A549 (cell line): ENCODE results near the gene CARF. TPM values are rescaled to one million over a fixed set of nuclear protein-coding genes. Genes with fewer than 3 reads are reported as not detected.

Experiments
- ATAC-seq, 2 experiments: fragments of 200-7000 bp in 1 of 2; fragments of >200 bp in 1 of 2; cut with Nextera tagmentation in 1 of 2; cut with Tn5 transposase in 1 of 2; 3 replicates each; pipeline versions ENCODE4 v1.8.0 to v1.9.1; 2018 to 2020; ENCODE audit warnings: mild to moderate bottlenecking in 1 of 2, moderate library complexity in 1 of 2
- CTCF ChIA-PET: fragments of 300-600 bp; sonication (Branson Sonifier 250); formaldehyde crosslinking; extraction: SDS; loops from one replicate; lab custom pipeline; 2021; ENCODE audit warnings: antibody characterized with exemption, inconsistent platforms; lab: Yijun Ruan, JAX
- POLR2A ChIA-PET: fragments of 350-600 bp; formaldehyde crosslinking; extraction: SDS; loops from one replicate; lab custom pipeline; 2021; ENCODE audit warnings: antibody characterized with exemption, inconsistent platforms; lab: Yijun Ruan, JAX
- DNase-seq, 2 experiments: peaks; one replicate each; pipeline versions ENCODE4 v3.0.0 to v3.0.0-alpha.2; 2011 to 2016; ENCODE audit warnings: low read depth in 1 of 2, low spot score in 1 of 2
- FAIRE-seq: peaks from 2 replicates; lab custom pipeline; 2011; peaks lifted over from hg19 to GRCh38; lab: Jason Lieb, UNC
- H3K27ac ChIP-seq, 2 experiments: fragments of >200 bp; sonication (Bioruptor Twin); formaldehyde crosslinking; 3 replicates each; pipeline ENCODE4 v1.5.1; 2016 to 2017
- H3K4me1 ChIP-seq: fragments of >200 bp; sonication (Bioruptor Twin); formaldehyde crosslinking; 3 replicates; pipeline ENCODE4 v1.6.1; 2016
- H3K4me2 ChIP-seq: fragments of >200 bp; sonication (Bioruptor Twin); formaldehyde crosslinking; 3 replicates; pipeline ENCODE4 v1.6.1; 2016
- H3K4me3 ChIP-seq: fragments of >200 bp; sonication (Bioruptor Twin); formaldehyde crosslinking; 3 replicates; pipeline ENCODE4 v1.5.1; 2016
- H3K9me3 ChIP-seq: fragments of >200 bp; sonication (Bioruptor Twin); formaldehyde crosslinking; 3 replicates; pipeline ENCODE4 v1.6.1; 2016
- CEBPB ChIP-seq, 2 experiments: fragments of >200 bp in 1 of 2; sonication (Bioruptor Twin) in 1 of 2; formaldehyde crosslinking in 1 of 2; IDR thresholded peaks; 2 replicates each; pipeline ENCODE4 v1.6.1; 2012 to 2016
- CHD2 ChIP-seq: fragments of 150-350 bp; IDR thresholded peaks from 2 replicates; pipeline ENCODE4 v1.6.1; 2014; ENCODE audit warnings: low read length; ENCODE audit not compliant: partially characterized antibody
- CHD4 ChIP-seq: fragments of 200-600 bp; sonication (generic); IDR thresholded peaks from 2 replicates; pipeline ENCODE4 v1.6.1; 2016; ENCODE audit warnings: antibody characterized with exemption, mild to moderate bottlenecking, borderline replicate concordance
- E2F6 ChIP-seq: IDR thresholded peaks from 2 replicates; pipeline ENCODE4 v1.6.1; 2012; ENCODE audit warnings: low read depth, borderline replicate concordance
- EHF ChIP-seq: fragments of 250-450 bp; sonication (Bioruptor Pico); IDR thresholded peaks from 2 replicates; pipeline ENCODE4 v1.5.0; 2020; ENCODE audit warnings: mild to moderate bottlenecking
- ESRRA ChIP-seq: fragments of 150-350 bp; IDR thresholded peaks from 2 replicates; pipeline ENCODE4 v1.6.1; 2014; ENCODE audit warnings: mild to moderate bottlenecking, low read length, borderline replicate concordance
- FOSB ChIP-seq: fragments of 250-450 bp; sonication (Bioruptor Pico); IDR thresholded peaks from 2 replicates; pipeline ENCODE4 v1.5.0; 2020; ENCODE audit warnings: mild to moderate bottlenecking, moderate library complexity
- FOSL2 ChIP-seq, 2 experiments: fragments of 450-650 bp in 1 of 2; fragments of >200 bp in 1 of 2; sonication (Bioruptor Twin) in 1 of 2; formaldehyde crosslinking; IDR thresholded peaks; 2 replicates each; pipeline versions ENCODE4 v1.5.0 to v1.6.1; 2016 to 2020; ENCODE audit warnings: mild to moderate bottlenecking in 1 of 2, moderate library complexity in 1 of 2
- JUN ChIP-seq, 2 experiments: fragments of >200 bp; sonication (Bioruptor Twin); formaldehyde crosslinking; IDR thresholded peaks; 2 replicates in 1 of 2; 3 replicates in 1 of 2; pipeline ENCODE4 v1.6.1; 2016 to 2017
- KDM1A ChIP-seq: fragments of 200-600 bp; sonication (generic); IDR thresholded peaks from 2 replicates; pipeline ENCODE4 v1.6.1; 2016; ENCODE audit warnings: low read depth, mild to moderate bottlenecking
- NFE2L2 ChIP-seq: fragments of 150-350 bp; conservative IDR thresholded peaks from 2 replicates; pipeline ENCODE4 v1.6.1; 2014; ENCODE audit warnings: low read length
- PBX3 ChIP-seq: IDR thresholded peaks from 2 replicates; pipeline ENCODE4 v1.6.1; 2012
- RARB ChIP-seq: fragments of 250-450 bp; sonication (Bioruptor Pico); IDR thresholded peaks from 2 replicates; pipeline ENCODE4 v1.8.0; 2021; ENCODE audit warnings: mild to moderate bottlenecking, moderate library complexity
- REST ChIP-seq: fragments of 200-600 bp; sonication (generic); IDR thresholded peaks from 2 replicates; pipeline ENCODE4 v1.6.1; 2016; ENCODE audit warnings: antibody characterized with exemption, mild to moderate bottlenecking, moderate library complexity
- RFX5 ChIP-seq: fragments of 450-650 bp; IDR thresholded peaks from 2 replicates; pipeline ENCODE4 v1.7.1; 2014; ENCODE audit warnings: antibody characterized with exemption, mild to moderate bottlenecking, moderate library complexity
- SREBF2 ChIP-seq: fragments of 450-650 bp; IDR thresholded peaks from 2 replicates; pipeline ENCODE4 v1.6.1; 2014; ENCODE audit warnings: mild to moderate bottlenecking, moderate library complexity
- TFCP2L1 ChIP-seq: fragments of 250-450 bp; sonication (Bioruptor Pico); IDR thresholded peaks from 2 replicates; pipeline ENCODE4 v1.5.0; 2021; ENCODE audit warnings: mild to moderate bottlenecking
- USF2 ChIP-seq: fragments of 450-650 bp; IDR thresholded peaks from 2 replicates; pipeline ENCODE4 v1.6.1; 2014; ENCODE audit warnings: antibody characterized with exemption
- ZC3H11A ChIP-seq: fragments of 450-650 bp; IDR thresholded peaks from 2 replicates; pipeline ENCODE4 v1.6.1; 2014; ENCODE audit warnings: antibody characterized with exemption, mild to moderate bottlenecking
- WGBS: methylation state at CpG from one replicate; pipeline ENCODE4 v1.1.6; 2017; ENCODE audit errors: missing lambda C conversion rate; 5-methylcytosine and 5-hydroxymethylcytosine counted together
- polyA plus RNA-seq, 4 experiments: library from polyadenylated mRNA; depleted of rRNA in 3 of 4; stranded (reverse); fragments of >200 nt; fragmentation: RNase III in 1 of 4; extraction: RNeasy Plus Mini Kit Qiagen cat#74134 plus additional on column Dnase treatment in 1 of 4; gene quantifications; 2 replicates in 3 of 4; 3 replicates in 1 of 4; pipeline ENCODE4 v1.2.3, GENCODE V29; 2011 to 2017

CARF gene
- polyA plus RNA-seq, 2 of the 4 experiments (the other 2 are of a cell fraction), result 2.1 to 6.0 TPM

- Histone ChIP-seq H3K27ac (no peak overlapping the region), H3K9me3 (no peaks in the 10 kb centered on the region), H3K4me2 (no peak overlapping the region), H3K4me3 (no peak overlapping the region), H3K4me1 (peaks cover 12% of the 10 kb centered on the region)
- DNase-seq (no peak), ATAC-seq (peak in 1 of 2 experiments; percentile 39; a peak in 1 of 6 replicates), FAIRE-seq (no peak)
- ChIA-PET POLR2A (no interaction called here), CTCF (no interaction called here)
- no peak for TF ChIP-seq REST
- no peak for TF ChIP-seq RFX5
- no peak for TF ChIP-seq ESRRA
- no peak for TF ChIP-seq USF2
- no peak for TF ChIP-seq TFCP2L1
- no peak for TF ChIP-seq CHD2
- TF ChIP-seq SREBF2, result no peak
These were observed 113.5 kb downstream of the CARF start for GRCh38 chr2:203025592-203025991.

GRCh38 chr2:203030545-203030944, 118.5 kb downstream of the CARF start:
- CTCF ChIA-PET, result interaction anchor here (0.5 kb wide), 1 partner anchor 21 kb away, joined by 3 read pairs; no protein-coding TSS in a partner anchor
- H3K4me3 ChIP-seq, result no peak overlapping the region
- WGBS, result 94% methylated on average over 2 of the region's 2 CpGs
- no peak overlapping the region for H3K4me2 ChIP-seq
- no peak for FAIRE-seq
- no peak for ATAC-seq
- POLR2A ChIA-PET, result no interaction called here
- no peak overlapping the region for H3K27ac ChIP-seq
- no peaks in the 10 kb centered on the region for H3K9me3 ChIP-seq
- H3K4me1 ChIP-seq, result no peaks in the 10 kb centered on the region; the same call in 1 of the 3 replicates
- TF ChIP-seq NFE2L2, result no peak
- TF ChIP-seq FOSB (CRISPR knock-in tag), result no peak
- TF ChIP-seq E2F6, result no peak
- no peak for TF ChIP-seq KDM1A
- no peak for TF ChIP-seq USF2
- TF ChIP-seq FOSL2 (IDR thresholded peaks at IDR 0.05), result no peak
- no peak for TF ChIP-seq FOSL2 (CRISPR knock-in tag; IDR thresholded peaks at IDR 0.05)
- TF ChIP-seq ZC3H11A, result no peak
- TF ChIP-seq EHF (CRISPR knock-in tag), result no peak
- TF ChIP-seq PBX3, result no peak
- TF ChIP-seq, all 56 proteins: peak for 0
- DNase-seq, result no peak

GRCh38 chr2:203030991-203031390, 118.9 kb downstream of the CARF start:
- Histone ChIP-seq H3K4me3 (no peak overlapping the region), H3K4me1 (peaks cover 4% of the 10 kb centered on the region; the same call in 2 of the 3 replicates), H3K9me3 (no peaks in the 10 kb centered on the region), H3K27ac (no peak overlapping the region), H3K4me2 (no peak overlapping the region)
- ATAC-seq (no peak), FAIRE-seq (no peak), DNase-seq (no peak)
- TF ChIP-seq JUN (IDR thresholded peaks at IDR 0.05) (no peak), CHD4 (no peak), RARB (CRISPR knock-in tag) (no peak), CEBPB (IDR thresholded peaks at IDR 0.05) (no peak)
- CTCF ChIA-PET, result no interaction called here
- POLR2A ChIA-PET, result no interaction called here
- WGBS, result 90% methylated on average over 5 of the region's 5 CpGs
